Spleen (tissue), 11 donors: ENCODE results near the gene AK8. TPM values are rescaled to one million over a fixed set of nuclear protein-coding genes. Genes with fewer than 3 reads are reported as not detected.

Experiments used
- DNase-seq: peaks from one replicate; pipeline ENCODE4 v3.0.0-alpha.2; 2020
- H3K27ac ChIP-seq, 8 donors: fragments of 200-600 bp; sonication (generic) in 7 of 8; 1 replicate in 4 of 8; 2 replicates in 4 of 8; pipeline versions ENCODE4 v1.5.0 to v1.8.0; 2016 to 2021; ENCODE audit warnings: inconsistent platforms in 4 of 8, mild to moderate bottlenecking in 4 of 8, moderate library complexity in 1 of 8
- H3K27me3 ChIP-seq, 7 donors: fragments of 200-600 bp; sonication (generic) in 6 of 7; replicated peaks in 1 of 7; 1 replicate in 4 of 7; 2 replicates in 3 of 7; pipeline versions ENCODE4 v1.5.0 to v1.8.0; 2016 to 2021; ENCODE audit warnings: inconsistent platforms in 3 of 7, mild to moderate bottlenecking in 1 of 7
- H3K36me3 ChIP-seq, 6 donors: fragments of 200-600 bp; sonication (generic) in 5 of 6; 1 replicate in 4 of 6; 2 replicates in 2 of 6; pipeline versions ENCODE4 v1.5.0 to v1.8.0; 2016 to 2021; ENCODE audit warnings: inconsistent platforms in 2 of 6
- H3K4me1 ChIP-seq, 6 donors: fragments of 200-600 bp; sonication (generic) in 5 of 6; 1 replicate in 3 of 6; 2 replicates in 3 of 6; pipeline versions ENCODE4 v1.5.0 to v1.8.0; 2016 to 2021; ENCODE audit warnings: inconsistent platforms in 3 of 6
- H3K4me3 ChIP-seq, 8 donors: fragments of 200-600 bp; sonication (generic) in 7 of 8; 1 replicate in 4 of 8; 2 replicates in 4 of 8; pipeline versions ENCODE4 v1.5.0 to v1.8.0; 2016 to 2021; ENCODE audit warnings: inconsistent platforms in 4 of 8, mild to moderate bottlenecking in 4 of 8, moderate library complexity in 2 of 8
- H3K9me3 ChIP-seq, 8 donors: fragments of 200-600 bp; sonication (generic) in 7 of 8; 1 replicate in 4 of 8; 2 replicates in 4 of 8; pipeline versions ENCODE4 v1.5.0 to v1.8.0; 2016 to 2021; ENCODE audit warnings: inconsistent platforms in 4 of 8
- POLR2A ChIP-seq, 3 donors: fragments of 450-650 bp; IDR thresholded peaks; one replicate each; pipeline ENCODE4 v1.5.1; 2017; ENCODE audit warnings: antibody characterized with exemption in 3 of 3, mild to moderate bottlenecking in 1 of 3
- POLR2AphosphoS5 ChIP-seq, 3 donors: sonication (generic); formaldehyde crosslinking; IDR thresholded peaks; one replicate each; pipeline ENCODE4 v1.5.1; 2017; ENCODE audit warnings: antibody characterized with exemption in 3 of 3
- WGBS, 5 donors: extraction: QIAGEN DNeasy Blood & Tissue Kit in 3 of 5; methylation state at CpG; one replicate each; pipeline versions ENCODE4 v1.1.5 to v1.1.7; 2013 to 2018; 5-methylcytosine and 5-hydroxymethylcytosine counted together
- intact Hi-C: fragments of 100-400 bp; cut with DNase I; formaldehyde crosslinking; loops from one replicate; pipeline ENCODE4 v1.15.0; 2023; ENCODE audit warnings: low total_unique reads
- polyA plus RNA-seq, 3 donors: library from polyadenylated mRNA; stranded (reverse); fragments of 200-250 nt; gene quantifications; one replicate each; pipeline ENCODE4 v1.2.1, GENCODE V29; 2013
- total RNA-seq, 7 donors: library from RNA; depleted of rRNA in 3 of 7; stranded (reverse); fragments of >200 nt in 3 of 7; fragmentation: NEBNext Ultra II Directional in 4 of 7; extraction: Animal tissue kit (Norgen Biotek cat#: 25700) in 4 of 7; gene quantifications; one replicate each; pipeline versions ENCODE4 v1.1.0 to v1.2.1, GENCODE V29; 2016 to 2021
- TF ChIP-seq, protein P1 (sequence below), 11 experiments: fragments of 200-600 bp in 7 of 11; fragments of 450-650 bp in 4 of 11; sonication (generic) in 4 of 11; IDR thresholded peaks in 8 of 11; conservative IDR thresholded peaks in 3 of 11; 1 replicate in 7 of 11; 2 replicates in 4 of 11; pipeline versions ENCODE4 v1.4.0 to v1.8.0; 2016 to 2021; ENCODE audit warnings: antibody characterized with exemption in 11 of 11, inconsistent platforms in 4 of 11, mild to moderate bottlenecking in 1 of 11
- donor health status: healthy with polysubstance abuse.
- donor health status: DM: no; HTN: no; CAD: no; lungs with moderate emphysema.
- donor health status: DM: no; HTN: no; CAD: no.
- donor health status: Bipolar disorder and iron deficiency.
- donor health status: healthy.
- donor health status: DM: no; HTN: no; CAD: no.
- donor health status: DM: yes; HTN: yes; CAD: no.

AK8 gene
- total and polyA plus RNA-seq, 10 donors, result 0.22 to 1.8 (median 0.93) TPM

DNA sequence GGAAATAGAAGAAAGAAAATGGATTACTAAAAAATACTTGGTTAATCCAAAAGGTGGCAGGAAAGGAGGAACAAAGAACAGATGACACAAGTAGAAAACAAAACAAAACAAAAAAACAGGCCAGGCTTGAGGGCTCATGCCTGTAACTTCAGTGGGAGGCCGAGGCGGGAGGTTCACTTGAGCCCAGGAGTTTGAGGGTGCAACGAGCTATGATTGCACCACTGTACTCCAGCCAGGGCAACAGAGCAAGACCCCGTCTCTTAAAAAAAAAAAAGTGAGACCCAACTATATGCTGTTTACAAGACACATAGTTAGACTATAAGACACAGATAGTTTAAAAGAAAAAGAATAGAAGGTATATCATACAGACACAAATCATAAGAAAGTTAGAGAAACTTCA, 59.5 kb downstream of the AK8 start:
- TF ChIP-seq POLR2A (IDR thresholded peaks at IDR 0.05), result no peak
- TF ChIP-seq POLR2AphosphoS5 (IDR thresholded peaks at IDR 0.05), result no peak
- TF ChIP-seq, protein P1, sequence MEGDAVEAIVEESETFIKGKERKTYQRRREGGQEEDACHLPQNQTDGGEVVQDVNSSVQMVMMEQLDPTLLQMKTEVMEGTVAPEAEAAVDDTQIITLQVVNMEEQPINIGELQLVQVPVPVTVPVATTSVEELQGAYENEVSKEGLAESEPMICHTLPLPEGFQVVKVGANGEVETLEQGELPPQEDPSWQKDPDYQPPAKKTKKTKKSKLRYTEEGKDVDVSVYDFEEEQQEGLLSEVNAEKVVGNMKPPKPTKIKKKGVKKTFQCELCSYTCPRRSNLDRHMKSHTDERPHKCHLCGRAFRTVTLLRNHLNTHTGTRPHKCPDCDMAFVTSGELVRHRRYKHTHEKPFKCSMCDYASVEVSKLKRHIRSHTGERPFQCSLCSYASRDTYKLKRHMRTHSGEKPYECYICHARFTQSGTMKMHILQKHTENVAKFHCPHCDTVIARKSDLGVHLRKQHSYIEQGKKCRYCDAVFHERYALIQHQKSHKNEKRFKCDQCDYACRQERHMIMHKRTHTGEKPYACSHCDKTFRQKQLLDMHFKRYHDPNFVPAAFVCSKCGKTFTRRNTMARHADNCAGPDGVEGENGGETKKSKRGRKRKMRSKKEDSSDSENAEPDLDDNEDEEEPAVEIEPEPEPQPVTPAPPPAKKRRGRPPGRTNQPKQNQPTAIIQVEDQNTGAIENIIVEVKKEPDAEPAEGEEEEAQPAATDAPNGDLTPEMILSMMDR (IDR thresholded peaks at IDR 0.05 in 8 of 11, conservative IDR thresholded peaks at IDR 0.05 in 3 of 11), result no peak
- intact Hi-C loops, result no loop called here
- H3K27ac ChIP-seq, result no peak overlapping the region
- peaks cover 0 to 22% (median 0%) of the 10 kb centered on the region in 7 donors for H3K27me3 ChIP-seq
- no peak for DNase-seq
- H3K4me3 ChIP-seq, result no peak overlapping the region
- 78 to 94% (median 81%) methylated on average over 4 of the region's 4 CpGs for WGBS, 5 donors
- no peaks in the 10 kb centered on the region for H3K36me3 ChIP-seq
- H3K4me1 ChIP-seq, result no peaks in the 10 kb centered on the region
- H3K9me3 ChIP-seq, result no peaks in the 10 kb centered on the region

DNA sequence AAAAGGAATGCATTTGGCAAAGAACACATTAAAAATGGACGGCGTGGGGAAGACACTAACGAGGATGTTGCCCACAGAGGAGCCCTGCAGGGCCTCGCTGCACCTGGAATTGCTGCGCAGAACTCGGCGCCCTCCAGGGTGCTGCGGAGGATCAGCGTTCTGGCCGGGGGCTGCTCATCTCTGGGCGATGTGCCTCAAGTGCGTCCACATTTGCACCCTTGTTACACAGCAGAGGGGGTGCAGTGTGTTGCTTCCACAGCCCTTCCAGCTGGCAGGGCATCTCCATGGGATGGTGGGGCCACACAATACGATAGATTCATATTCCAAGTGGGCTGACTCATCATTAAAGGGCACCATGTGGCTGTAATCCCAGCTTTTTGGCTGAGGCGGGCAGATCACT, 63.1 kb downstream of the AK8 start:
- peaks cover 0 to 24% (median 0%) of the 10 kb centered on the region in 7 donors for H3K27me3 ChIP-seq
- DNase-seq, result no peak
- no peak for TF ChIP-seq POLR2A (IDR thresholded peaks at IDR 0.05)
- TF ChIP-seq, protein P1 (IDR thresholded peaks at IDR 0.05 in 8 of 11, conservative IDR thresholded peaks at IDR 0.05 in 3 of 11), result no peak
- no peak for TF ChIP-seq POLR2AphosphoS5 (IDR thresholded peaks at IDR 0.05)

DNA sequence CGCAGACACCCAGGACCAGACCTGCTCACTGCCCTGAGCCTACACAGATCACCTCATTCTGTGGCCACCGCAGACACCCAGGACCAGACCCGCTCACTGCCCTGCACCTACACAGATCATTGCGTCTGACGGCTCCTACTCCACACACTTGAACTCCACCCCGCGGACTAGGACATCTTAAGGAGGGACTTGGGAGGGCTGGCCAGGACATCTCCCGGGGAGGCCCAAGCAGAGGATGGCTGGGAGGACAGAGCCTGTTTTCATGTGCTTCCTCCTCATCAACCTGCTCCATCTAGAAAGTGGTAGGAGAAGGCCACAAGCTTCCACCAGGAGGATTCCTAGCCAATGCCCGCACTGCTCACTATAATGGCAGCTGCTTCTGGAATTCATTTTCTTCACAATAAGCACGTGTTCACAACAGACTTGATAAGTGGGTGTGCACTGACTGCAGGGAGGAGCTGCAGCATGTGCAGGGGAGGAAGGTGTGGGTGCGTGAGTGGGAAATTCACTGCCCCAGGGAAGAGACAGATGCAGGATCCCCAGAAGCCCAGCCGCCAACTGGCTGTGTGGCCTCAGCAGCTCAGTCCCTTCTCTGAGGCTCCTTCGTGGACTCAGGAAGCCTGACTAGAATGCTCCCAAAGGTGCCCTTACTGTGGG, 64.8 kb downstream of the AK8 start:
- TF ChIP-seq POLR2A (IDR thresholded peaks at IDR 0.05) (no peak), POLR2AphosphoS5 (IDR thresholded peaks at IDR 0.05) (no peak)
- TF ChIP-seq, protein P1 (IDR thresholded peaks at IDR 0.05 in 8 of 11, conservative IDR thresholded peaks at IDR 0.05 in 3 of 11), result no peak
- H3K27ac ChIP-seq, result no peak overlapping the region
- no peaks in the 10 kb centered on the region for H3K36me3 ChIP-seq
- H3K4me1 ChIP-seq, result peaks cover 0 to 5% (median 0%) of the 10 kb centered on the region in 6 donors
- WGBS, 5 donors, result 89 to 93% (median 90%) methylated on average over 12 to 13 of the region's 13 CpGs
- no peak for DNase-seq
- no peak overlapping the region for H3K4me3 ChIP-seq
- intact Hi-C loops, result no loop called here
- H3K27me3 ChIP-seq, result peaks cover 0 to 39% (median 0%) of the 10 kb centered on the region in 7 donors
- H3K9me3 ChIP-seq, result no peaks in the 10 kb centered on the region

More for the DNA sequence above, 63.1 kb downstream of the AK8 start:
- peaks cover 0 to under 1% (median 0%) of the 10 kb centered on the region in 6 donors for H3K4me1 ChIP-seq
- intact Hi-C loops, result no loop called here
- H3K4me3 ChIP-seq, result no peak overlapping the region
- 84 to 91% (median 89%) methylated on average over 13 to 14 of the region's 14 CpGs for WGBS, 5 donors
- no peak overlapping the region for H3K27ac ChIP-seq
- no peaks in the 10 kb centered on the region for H3K9me3 ChIP-seq
- H3K36me3 ChIP-seq, result no peaks in the 10 kb centered on the region

DNA sequence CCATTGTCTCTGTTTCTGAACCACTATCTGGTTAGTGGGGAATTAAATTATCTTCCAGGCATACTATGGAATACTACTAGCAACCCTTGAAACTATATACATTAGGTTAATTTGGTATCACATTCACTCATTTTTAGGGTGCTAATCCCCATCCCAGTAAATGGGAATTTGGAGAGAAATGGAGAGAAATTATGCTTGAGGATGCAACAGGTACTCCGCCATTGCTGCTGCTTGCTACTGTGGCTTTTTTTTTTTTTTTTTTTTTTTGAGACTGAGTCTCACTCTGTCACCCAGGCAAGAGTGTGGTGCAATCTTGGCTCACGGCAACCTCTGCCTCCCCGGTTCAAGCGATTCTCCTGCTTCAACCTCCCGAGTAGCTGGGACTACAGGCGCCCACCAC, 66.1 kb downstream of the AK8 start:
- Histone ChIP-seq H3K4me3 (no peak overlapping the region), H3K27ac (no peak overlapping the region), H3K36me3 (no peaks in the 10 kb centered on the region), H3K27me3 (peaks cover 0 to 39% (median 0%) of the 10 kb centered on the region in 7 donors), H3K4me1 (peaks cover 0 to 5% (median 0%) of the 10 kb centered on the region in 6 donors), H3K9me3 (no peaks in the 10 kb centered on the region)
- DNase-seq, result no peak
- 82 to 99% (median 89%) methylated on average over 6 of the region's 6 CpGs for WGBS, 5 donors
- intact Hi-C loops, result no loop called here
- TF ChIP-seq, protein P1 (IDR thresholded peaks at IDR 0.05 in 8 of 11, conservative IDR thresholded peaks at IDR 0.05 in 3 of 11), result no peak
- no peak for TF ChIP-seq POLR2A (IDR thresholded peaks at IDR 0.05)
